Endothelial cell of umbilical vein (primary cell): ENCODE measurements around the gene ENPP4. TPM values are rescaled to one million over a fixed set of nuclear protein-coding genes. Genes with fewer than 3 reads are reported as not detected.
"Not testable (repeated sequence)": the region's sequence is repeated elsewhere in the genome, so short reads cannot be mapped to it uniquely, and the experiment has no call there.

Experiments
- BruUV-seq: library from RNA; stranded (reverse); fragments of 400-500 nt; replicated peaks from 2 replicates; lab custom pipeline; 2021; lab: Mats Ljungman, UMichigan
- CTCF ChIA-PET: fragments of 300-600, 350-600 bp; sonication (Branson Sonifier 250); formaldehyde crosslinking; loops from one replicate; lab custom pipeline; 2021; ENCODE audit warnings: antibody characterized with exemption, inconsistent platforms; lab: Charles Lee
- POLR2A ChIA-PET: fragments of 300-600, 350-600 bp; sonication (Branson Sonifier 250); formaldehyde crosslinking; loops from one replicate; lab custom pipeline; 2021; ENCODE audit warnings: antibody characterized with exemption, inconsistent platforms; lab: Charles Lee
- DNase-seq: peaks from one replicate; pipeline ENCODE4 v3.0.0-alpha.2; 2011; ENCODE audit warnings: low read depth, low spot score
- FAIRE-seq: peaks from 2 replicates; lab custom pipeline; 2011; peaks lifted over from hg19 to GRCh38; lab: Jason Lieb, UNC
- H2AFZ ChIP-seq: 2 replicates; pipeline ENCODE4 v1.6.0; 2012; ENCODE audit warnings: low read depth, low read length, control low read depth, inconsistent platforms
- H3K27ac ChIP-seq: 2 replicates; pipeline ENCODE4 v1.5.1; 2011; ENCODE audit warnings: low read depth, mild to moderate bottlenecking, control low read depth, low read length, moderate library complexity; ENCODE audit not compliant: insufficient read depth
- H3K27me3 ChIP-seq, 2 experiments: 2 replicates each; pipeline versions ENCODE4 v1.6.0 to v1.6.1; 2011; ENCODE audit warnings: low read length in 2 of 2, mixed read lengths in 1 of 2; ENCODE audit not compliant: control insufficient read depth in 2 of 2, insufficient read depth in 2 of 2
- H3K36me3 ChIP-seq, 2 experiments: 2 replicates in 1 of 2; 3 replicates in 1 of 2; pipeline ENCODE4 v1.5.1; 2011; ENCODE audit warnings: low read length in 2 of 2, mild to moderate bottlenecking in 1 of 2, moderate library complexity in 1 of 2; ENCODE audit not compliant: control insufficient read depth in 2 of 2, insufficient read depth in 2 of 2; ENCODE audit errors: extremely low read depth in 1 of 2
- H3K4me1 ChIP-seq: 3 replicates; pipeline ENCODE4 v1.5.1; 2011; ENCODE audit warnings: mild to moderate bottlenecking, low read length; ENCODE audit not compliant: control insufficient read depth, insufficient read depth; ENCODE audit errors: extremely low read depth
- H3K4me2 ChIP-seq: 2 replicates; pipeline ENCODE4 v1.6.1; 2011; ENCODE audit warnings: low read length, control low read depth, mixed read lengths; ENCODE audit not compliant: insufficient read depth
- H3K4me3 ChIP-seq, 3 experiments: fragments of 200-600 bp in 1 of 3; sonication (generic), shearing (Covaris generic) in 1 of 3; replicated peaks in 1 of 3; 2 replicates each; pipeline ENCODE4 v1.5.1; 2011 to 2016; ENCODE audit warnings: control low read depth in 3 of 3, low read length in 3 of 3, mild to moderate bottlenecking in 2 of 3, inconsistent platforms in 1 of 3, low read depth in 1 of 3, moderate library complexity in 1 of 3; ENCODE audit not compliant: insufficient read depth in 1 of 3
- H3K79me2 ChIP-seq: 2 replicates; pipeline ENCODE4 v1.6.0; 2012; ENCODE audit warnings: low read length, inconsistent platforms; ENCODE audit not compliant: control insufficient read depth, insufficient read depth
- H3K9ac ChIP-seq: replicated peaks from 2 replicates; pipeline ENCODE3; 2011; ENCODE audit warnings: low read length, control low read depth; ENCODE audit not compliant: insufficient read depth; ENCODE audit errors: extremely low read depth
- H3K9me1 ChIP-seq: replicated peaks from 3 replicates; pipeline ENCODE4 v1.6.0; 2011; ENCODE audit warnings: mild to moderate bottlenecking, low read length; ENCODE audit not compliant: control insufficient read depth, insufficient read depth; ENCODE audit errors: extremely low read depth
- H3K9me3 ChIP-seq: replicated peaks from 2 replicates; pipeline ENCODE4 v1.5.1; 2012; ENCODE audit warnings: low read length, inconsistent platforms; ENCODE audit not compliant: control insufficient read depth, insufficient read depth
- H4K20me1 ChIP-seq: replicated peaks from 2 replicates; pipeline ENCODE3; 2011; ENCODE audit warnings: mild to moderate bottlenecking, low read length; ENCODE audit not compliant: control insufficient read depth, insufficient read depth; ENCODE audit errors: extremely low read depth
- EZH2 ChIP-seq: IDR thresholded peaks from 2 replicates; pipeline ENCODE4 v1.6.1; 2012; ENCODE audit warnings: borderline replicate concordance, low read depth, mild to moderate bottlenecking, moderate library complexity, low read length, inconsistent platforms; ENCODE audit not compliant: severe bottlenecking
- FOS ChIP-seq: IDR thresholded peaks from 2 replicates; pipeline ENCODE4 v1.6.1; 2011; ENCODE audit warnings: mild to moderate bottlenecking, low read length, moderate library complexity, borderline replicate concordance; ENCODE audit not compliant: insufficient read depth
- GATA2 ChIP-seq: IDR thresholded peaks from 2 replicates; pipeline ENCODE4 v1.7.0; 2011; ENCODE audit warnings: low read depth, mild to moderate bottlenecking, moderate library complexity, mixed read lengths, low read length; ENCODE audit not compliant: insufficient read length, insufficient read depth
- JUN ChIP-seq: IDR thresholded peaks from 2 replicates; pipeline ENCODE4 v1.6.1; 2011; ENCODE audit warnings: borderline replicate concordance, low read depth; ENCODE audit not compliant: insufficient read length, insufficient read depth
- MYC ChIP-seq: IDR thresholded peaks from one replicate; pipeline ENCODE4 v1.6.1; 2011; ENCODE audit warnings: mild to moderate bottlenecking, low read depth, low read length
- POLR2A ChIP-seq: IDR thresholded peaks from 2 replicates; pipeline ENCODE4 v1.6.1; 2012; ENCODE audit warnings: low read depth, mild to moderate bottlenecking, control low read depth, low read length
- POLR2AphosphoS5 ChIP-seq: IDR thresholded peaks from 2 replicates; pipeline ENCODE4 v1.6.1; 2012; ENCODE audit warnings: low read depth, mild to moderate bottlenecking, control low read depth, low read length, moderate library complexity; ENCODE audit not compliant: insufficient read depth
- dilution Hi-C: fragments of 300-500 bp; cut with MboI; formaldehyde crosslinking; loops from one replicate; pipeline ENCODE4 v1.15.0; 2019; ENCODE audit warnings: low sequenced_read_pairs; ENCODE audit not compliant: extremely low pct_ligation_motif_present
- intact Hi-C: fragments of 100-400 bp; cut with micrococcal nuclease; formaldehyde crosslinking; loops from one replicate; pipeline ENCODE4 v1.10.0; 2022
- polyA plus RNA-seq, 4 experiments: library from polyadenylated mRNA; depleted of rRNA in 3 of 4; stranded (reverse) in 3 of 4; unstranded in 1 of 4; fragments of >200 nt; gene quantifications; 2 replicates each; pipeline versions ENCODE4 v1.2.1 to v1.2.3, GENCODE V29; 2011 to 2012; ENCODE audit warnings: missing spikeins in 1 of 4
- total RNA-seq: library from RNA; stranded (reverse); gene quantifications from 2 replicates; pipeline ENCODE4 v1.2.3, GENCODE V29; 2021
- TF ChIP-seq, protein P1 (sequence below): IDR thresholded peaks from 2 replicates; pipeline ENCODE4 v1.6.1; 2011; ENCODE audit not compliant: insufficient read depth, insufficient read length
- TF ChIP-seq, protein P2 (sequence below), 2 donors: IDR thresholded peaks; 1 replicate in 1 of 2; 2 replicates in 1 of 2; pipeline ENCODE4 v1.5.1; 2011; ENCODE audit warnings: low read length in 2 of 2, mild to moderate bottlenecking in 2 of 2, moderate library complexity in 2 of 2, control low read depth in 1 of 2, inconsistent platforms in 1 of 2, low read depth in 1 of 2; ENCODE audit not compliant: insufficient read depth in 1 of 2; ENCODE audit errors: extremely low read depth in 1 of 2

Gene ENPP4
- total and polyA plus RNA-seq, 2 donors (not counting 3 experiments of a cell fraction or from before 2014, with no cell fraction given) = 1.5 to 3.9 TPM

DNA sequence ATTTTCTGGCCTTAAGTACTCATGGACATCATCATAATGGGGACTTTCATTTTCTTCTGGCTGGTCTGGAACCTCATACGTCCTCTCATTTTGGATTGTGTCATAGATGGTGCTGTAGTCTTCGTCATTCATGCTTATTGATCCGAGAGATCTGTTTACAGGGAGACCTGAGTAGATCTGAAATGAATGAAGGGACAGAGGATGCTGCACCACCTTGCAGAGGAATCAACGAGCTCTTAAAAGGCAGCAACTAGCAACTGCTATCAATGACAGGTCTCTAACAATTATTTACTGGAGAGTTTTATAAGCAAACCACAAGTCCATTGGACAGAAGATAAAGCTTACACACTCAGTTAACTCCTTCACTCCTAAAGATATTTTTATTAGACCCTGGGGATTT, 49.7 kb upstream of the ENPP4 start:
- FAIRE-seq (no peak), DNase-seq (no peak)
- Histone ChIP-seq H3K4me1 (no peaks in the 10 kb centered on the region), H3K4me3 (no peak overlapping the region), H2AFZ (no peak overlapping the region), H3K27ac (no peak overlapping the region), H3K9me3 (no peaks in the 10 kb centered on the region), H3K36me3 (no peaks in the 10 kb centered on the region), H3K27me3 (peaks cover 0 to 3% of the 10 kb centered on the region in 2 experiments), H3K4me2 (no peak overlapping the region), H4K20me1 (no peaks in the 10 kb centered on the region), H3K79me2 (no peaks in the 10 kb centered on the region), H3K9ac (no peak overlapping the region), H3K9me1 (no peaks in the 10 kb centered on the region)
- CTCF ChIA-PET = interaction anchor here (1.1 to 3.4 kb wide), 4 partner anchors 10 to 330 kb away, joined by 3 to 29 read pairs (median 5); no protein-coding TSS in a partner anchor
- dilution Hi-C loops (no loop called here), intact Hi-C loops (no loop called here)
- POLR2A ChIA-PET = no interaction called here
- no TSS peak for BruUV-seq
- TF ChIP-seq POLR2AphosphoS5 (no peak), MYC (no peak), JUN (no peak), FOS (no peak), EZH2 (no peak), GATA2 (no peak), POLR2A (no peak)
- TF ChIP-seq, protein P1, sequence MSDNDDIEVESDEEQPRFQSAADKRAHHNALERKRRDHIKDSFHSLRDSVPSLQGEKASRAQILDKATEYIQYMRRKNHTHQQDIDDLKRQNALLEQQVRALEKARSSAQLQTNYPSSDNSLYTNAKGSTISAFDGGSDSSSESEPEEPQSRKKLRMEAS = no peak
- TF ChIP-seq, protein P2, sequence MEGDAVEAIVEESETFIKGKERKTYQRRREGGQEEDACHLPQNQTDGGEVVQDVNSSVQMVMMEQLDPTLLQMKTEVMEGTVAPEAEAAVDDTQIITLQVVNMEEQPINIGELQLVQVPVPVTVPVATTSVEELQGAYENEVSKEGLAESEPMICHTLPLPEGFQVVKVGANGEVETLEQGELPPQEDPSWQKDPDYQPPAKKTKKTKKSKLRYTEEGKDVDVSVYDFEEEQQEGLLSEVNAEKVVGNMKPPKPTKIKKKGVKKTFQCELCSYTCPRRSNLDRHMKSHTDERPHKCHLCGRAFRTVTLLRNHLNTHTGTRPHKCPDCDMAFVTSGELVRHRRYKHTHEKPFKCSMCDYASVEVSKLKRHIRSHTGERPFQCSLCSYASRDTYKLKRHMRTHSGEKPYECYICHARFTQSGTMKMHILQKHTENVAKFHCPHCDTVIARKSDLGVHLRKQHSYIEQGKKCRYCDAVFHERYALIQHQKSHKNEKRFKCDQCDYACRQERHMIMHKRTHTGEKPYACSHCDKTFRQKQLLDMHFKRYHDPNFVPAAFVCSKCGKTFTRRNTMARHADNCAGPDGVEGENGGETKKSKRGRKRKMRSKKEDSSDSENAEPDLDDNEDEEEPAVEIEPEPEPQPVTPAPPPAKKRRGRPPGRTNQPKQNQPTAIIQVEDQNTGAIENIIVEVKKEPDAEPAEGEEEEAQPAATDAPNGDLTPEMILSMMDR (IDR thresholded peaks at IDR 0.05; ENCODE audit: extremely low read depth in 1 of 2, insufficient read depth in 1 of 2, low read depth in 1 of 2, low read length in 2 of 2) = no peak

DNA sequence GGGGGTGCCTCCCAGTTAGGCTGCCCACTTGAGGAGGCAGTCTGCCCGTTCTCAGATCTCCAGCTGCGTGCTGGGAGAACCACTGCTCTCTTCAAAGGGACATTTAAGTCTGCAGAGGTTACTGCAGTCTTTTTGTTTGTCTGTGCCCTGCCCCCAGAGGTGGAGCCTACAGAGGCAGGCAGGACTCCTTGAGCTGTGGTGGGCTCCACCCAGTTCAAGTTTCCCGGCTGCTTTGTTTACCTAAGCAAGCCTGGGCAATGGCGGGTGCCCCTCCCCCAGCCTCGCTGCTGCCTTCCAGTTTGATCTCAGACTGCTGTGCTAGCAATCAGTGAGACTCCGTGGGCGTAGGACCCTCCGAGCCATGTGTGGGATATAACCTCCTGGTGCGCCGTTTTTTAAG, 44.1 kb upstream of the ENPP4 start:
- H4K20me1 ChIP-seq, H3K27ac ChIP-seq, DNase-seq, H2AFZ ChIP-seq, H3K9me3 ChIP-seq, FAIRE-seq, H3K36me3 ChIP-seq, H3K9ac ChIP-seq, H3K4me2 ChIP-seq, H3K4me3 ChIP-seq, CTCF ChIA-PET, POLR2A ChIA-PET, H3K9me1 ChIP-seq, dilution Hi-C loops, intact Hi-C loops, H3K79me2 ChIP-seq, H3K4me1 ChIP-seq, BruUV-seq: not testable (repeated sequence)
- peaks cover 3 to 12% of the 10 kb centered on the region in 2 experiments for H3K27me3 ChIP-seq
